Type B pancreatic cell (in vitro differentiated cells): ENCODE measurements around the gene TMEM271. TPM values are rescaled to one million over a fixed set of nuclear protein-coding genes. Genes with fewer than 3 reads are reported as not detected.
"Not testable (repeated sequence)": the region's sequence is repeated elsewhere in the genome, so short reads cannot be mapped to it uniquely, and the experiment has no call there.

ENCODE experiments used
- DNase-seq: peaks from one replicate; pipeline ENCODE4 v3.0.0; 2021; ENCODE audit warnings: mixed read lengths; ENCODE audit not compliant: unreplicated experiment; ENCODE audit errors: extremely low spot score
- H3K27ac Mint-ChIP-seq: 2 replicates; pipeline ENCODE4 v1.8.0; 2021; ENCODE audit warnings: mild to moderate bottlenecking, mixed read lengths
- H3K27me3 Mint-ChIP-seq: 2 replicates; pipeline ENCODE4 v1.8.0; 2021; ENCODE audit warnings: mixed read lengths
- H3K36me3 Mint-ChIP-seq: 2 replicates; pipeline ENCODE4 v1.8.0; 2021; ENCODE audit warnings: mixed read lengths
- H3K4me1 Mint-ChIP-seq: one replicate; pipeline ENCODE4 v1.8.0; 2021; ENCODE audit warnings: mixed read lengths; ENCODE audit not compliant: unreplicated experiment
- H3K4me3 Mint-ChIP-seq: 2 replicates; pipeline ENCODE4 v1.8.0; 2021; ENCODE audit warnings: mild to moderate bottlenecking, mixed read lengths
- H3K9me3 Mint-ChIP-seq: 2 replicates; pipeline ENCODE4 v1.8.0; 2021; ENCODE audit warnings: mixed read lengths
- total RNA-seq: library from RNA; stranded (reverse); gene quantifications from 2 replicates; pipeline ENCODE4 v1.2.1, GENCODE V29; 2021; ENCODE audit warnings: low replicate concordance
- TF ChIP-seq, protein P1 (sequence below): fragments of 200-600 bp; sonication (generic); conservative IDR thresholded peaks from 2 replicates; pipeline ENCODE4 v1.5.0; 2021; ENCODE audit warnings: antibody characterized with exemption, mild to moderate bottlenecking

Gene TMEM271
- total RNA-seq, 1 donor from 2014 or later = 0.36 TPM

DNA sequence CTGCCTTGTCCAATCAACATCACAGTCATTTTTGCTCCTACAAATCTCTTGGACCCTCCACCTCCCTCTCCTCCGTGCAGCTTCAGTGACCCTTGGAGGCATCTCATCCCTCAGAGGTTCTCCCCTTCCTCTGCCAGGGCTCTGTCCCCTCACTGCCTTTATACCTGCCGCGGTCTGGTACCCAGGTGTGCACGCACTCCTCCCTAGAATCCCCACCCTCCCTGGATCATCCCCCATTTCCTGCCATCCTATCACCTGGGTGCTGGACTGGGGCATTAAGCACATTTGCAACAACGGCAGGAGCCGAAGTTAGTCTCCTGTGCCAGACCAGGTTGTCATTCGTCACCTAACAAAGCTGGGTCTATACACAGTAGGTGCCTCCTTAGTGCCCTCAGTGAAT lies 10.1 kb downstream of the TMEM271 start:
- H3K36me3 Mint-ChIP-seq = no peaks in the 10 kb centered on the region
- no peaks in the 10 kb centered on the region for H3K4me1 Mint-ChIP-seq
- H3K27ac Mint-ChIP-seq = no peak overlapping the region
- no peaks in the 10 kb centered on the region for H3K9me3 Mint-ChIP-seq
- peaks cover 29% of the 10 kb centered on the region for H3K27me3 Mint-ChIP-seq
- no peak overlapping the region for H3K4me3 Mint-ChIP-seq
- TF ChIP-seq, protein P1, sequence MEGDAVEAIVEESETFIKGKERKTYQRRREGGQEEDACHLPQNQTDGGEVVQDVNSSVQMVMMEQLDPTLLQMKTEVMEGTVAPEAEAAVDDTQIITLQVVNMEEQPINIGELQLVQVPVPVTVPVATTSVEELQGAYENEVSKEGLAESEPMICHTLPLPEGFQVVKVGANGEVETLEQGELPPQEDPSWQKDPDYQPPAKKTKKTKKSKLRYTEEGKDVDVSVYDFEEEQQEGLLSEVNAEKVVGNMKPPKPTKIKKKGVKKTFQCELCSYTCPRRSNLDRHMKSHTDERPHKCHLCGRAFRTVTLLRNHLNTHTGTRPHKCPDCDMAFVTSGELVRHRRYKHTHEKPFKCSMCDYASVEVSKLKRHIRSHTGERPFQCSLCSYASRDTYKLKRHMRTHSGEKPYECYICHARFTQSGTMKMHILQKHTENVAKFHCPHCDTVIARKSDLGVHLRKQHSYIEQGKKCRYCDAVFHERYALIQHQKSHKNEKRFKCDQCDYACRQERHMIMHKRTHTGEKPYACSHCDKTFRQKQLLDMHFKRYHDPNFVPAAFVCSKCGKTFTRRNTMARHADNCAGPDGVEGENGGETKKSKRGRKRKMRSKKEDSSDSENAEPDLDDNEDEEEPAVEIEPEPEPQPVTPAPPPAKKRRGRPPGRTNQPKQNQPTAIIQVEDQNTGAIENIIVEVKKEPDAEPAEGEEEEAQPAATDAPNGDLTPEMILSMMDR = no peak
- DNase-seq = no peak

DNA sequence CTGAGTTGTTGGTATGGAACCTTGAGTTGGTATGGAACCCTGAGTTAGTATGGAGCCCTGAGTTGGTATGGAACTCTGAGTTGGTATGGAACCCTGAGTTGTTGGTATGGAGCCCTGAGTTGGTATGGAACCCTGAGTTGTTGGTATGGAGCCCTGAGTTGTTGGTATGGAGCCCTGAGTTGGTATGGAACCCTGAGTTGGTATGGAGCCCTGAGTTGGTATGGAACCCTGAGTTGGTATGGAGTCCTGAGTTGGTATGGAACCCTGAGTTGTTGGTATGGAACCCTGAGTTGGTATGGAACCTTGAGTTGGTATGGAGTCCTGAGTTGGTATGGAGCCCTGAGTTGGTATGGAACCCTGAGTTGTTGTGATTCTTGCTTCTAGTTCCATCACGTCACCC lies 10.5 kb downstream of the TMEM271 start:
- not testable (repeated sequence) for H3K9me3 Mint-ChIP-seq, H3K36me3 Mint-ChIP-seq, H3K4me1 Mint-ChIP-seq

DNA sequence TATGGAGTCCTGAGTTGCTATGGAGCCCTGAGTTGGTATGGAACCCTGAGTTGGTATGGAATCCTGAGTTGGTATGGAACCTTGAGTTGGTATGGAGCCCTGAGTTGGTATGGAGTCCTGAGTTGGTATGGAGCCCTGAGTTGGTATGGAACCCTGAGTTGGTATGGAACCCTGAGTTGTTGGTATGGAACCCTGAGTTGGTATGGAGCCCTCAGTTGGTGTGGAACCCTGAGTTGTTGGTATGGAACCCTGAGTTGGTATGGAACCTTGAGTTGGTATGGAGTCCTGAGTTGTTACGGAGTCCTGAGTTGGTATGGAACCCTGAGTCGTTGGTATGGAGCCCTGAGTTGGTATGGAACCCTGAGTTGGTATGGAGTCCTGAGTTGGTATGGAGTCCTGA lies 13.6 kb downstream of the TMEM271 start:
- H3K27ac Mint-ChIP-seq, H3K27me3 Mint-ChIP-seq, H3K9me3 Mint-ChIP-seq, H3K4me1 Mint-ChIP-seq, H3K36me3 Mint-ChIP-seq, DNase-seq, H3K4me3 Mint-ChIP-seq: not testable (repeated sequence)

More for the DNA sequence above, 10.5 kb downstream of the TMEM271 start:
- not testable (repeated sequence) for H3K27ac Mint-ChIP-seq, DNase-seq, H3K4me3 Mint-ChIP-seq
- H3K27me3 Mint-ChIP-seq = peaks cover 25% of the 10 kb centered on the region

DNA sequence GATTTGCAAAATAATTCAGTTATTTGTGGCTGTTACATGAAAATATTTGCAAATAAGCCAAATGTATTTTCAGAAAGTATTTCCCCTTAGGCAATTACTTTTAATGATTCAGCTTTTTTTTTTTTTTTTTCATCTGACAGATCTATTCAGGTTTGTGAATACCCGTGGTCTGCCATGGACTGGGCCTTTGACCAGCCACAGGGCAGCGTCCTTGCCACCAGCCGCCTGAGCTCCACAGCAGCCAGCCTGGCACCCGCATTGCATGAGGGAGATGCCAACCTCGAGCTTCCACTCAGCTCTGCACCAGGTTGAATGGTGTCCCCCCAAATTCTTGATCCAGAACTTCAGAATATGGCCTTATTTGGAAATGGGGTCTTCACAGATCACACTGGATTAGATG lies 14.7 kb downstream of the TMEM271 start:
- Mint-ChIP-seq H3K27me3 (peaks cover 3% of the 10 kb centered on the region), H3K4me1 (no peaks in the 10 kb centered on the region), H3K9me3 (peaks cover 4% of the 10 kb centered on the region), H3K36me3 (no peaks in the 10 kb centered on the region), H3K4me3 (no peak overlapping the region), H3K27ac (no peak overlapping the region)
- TF ChIP-seq, protein P1 = no peak
- no peak for DNase-seq

GRCh38 chr4:560731-561291 lies 15.3 kb downstream of the TMEM271 start:
- peaks cover 3% of the 10 kb centered on the region for H3K27me3 Mint-ChIP-seq
- H3K27ac Mint-ChIP-seq = no peak overlapping the region
- H3K9me3 Mint-ChIP-seq = peaks cover 4% of the 10 kb centered on the region
- no peaks in the 10 kb centered on the region for H3K4me1 Mint-ChIP-seq
- DNase-seq = no peak
- H3K4me3 Mint-ChIP-seq = no peak overlapping the region
- TF ChIP-seq, protein P1 = no peak
- H3K36me3 Mint-ChIP-seq = no peaks in the 10 kb centered on the region

DNA sequence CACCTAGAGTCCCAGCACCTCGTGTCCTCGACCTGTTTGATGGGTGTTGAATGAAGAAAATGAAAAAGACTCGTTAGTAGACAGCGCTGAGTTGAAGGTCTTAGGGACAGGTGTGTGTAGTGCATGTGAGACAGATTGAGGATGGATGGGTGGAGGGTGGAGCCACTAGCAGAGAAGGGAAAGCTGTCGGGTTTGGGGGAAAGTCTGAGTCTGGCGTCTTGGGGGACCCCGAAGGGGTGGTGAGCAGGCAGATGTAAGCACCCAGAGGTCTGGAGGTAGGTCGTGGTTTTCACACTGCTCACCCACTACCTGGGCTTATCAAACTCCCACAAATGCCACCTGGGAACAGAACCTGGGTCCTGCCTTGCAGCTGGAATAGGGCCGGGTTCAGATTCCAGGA lies 16.0 kb downstream of the TMEM271 start:
- H3K9me3 Mint-ChIP-seq = peaks cover 4% of the 10 kb centered on the region
- no peak for DNase-seq
- TF ChIP-seq, protein P1 = no peak

More for the DNA sequence above, 16.0 kb downstream of the TMEM271 start:
- no peak overlapping the region for H3K4me3 Mint-ChIP-seq
- H3K36me3 Mint-ChIP-seq = no peaks in the 10 kb centered on the region
- no peak overlapping the region for H3K27ac Mint-ChIP-seq
- H3K4me1 Mint-ChIP-seq = no peaks in the 10 kb centered on the region
- peaks cover 3% of the 10 kb centered on the region for H3K27me3 Mint-ChIP-seq
